HS-5 (cell line): ENCODE measurements around the gene UTP14C.
"Not testable (repeated sequence)": the region's sequence is repeated elsewhere in the genome, so short reads cannot be mapped to it uniquely, and the experiment has no call there.

ENCODE experiments used
- DNase-seq: peaks from one replicate; pipeline ENCODE4 v3.0.0-alpha.2; 2012; ENCODE audit warnings: low read depth

Gene UTP14C, protein sequence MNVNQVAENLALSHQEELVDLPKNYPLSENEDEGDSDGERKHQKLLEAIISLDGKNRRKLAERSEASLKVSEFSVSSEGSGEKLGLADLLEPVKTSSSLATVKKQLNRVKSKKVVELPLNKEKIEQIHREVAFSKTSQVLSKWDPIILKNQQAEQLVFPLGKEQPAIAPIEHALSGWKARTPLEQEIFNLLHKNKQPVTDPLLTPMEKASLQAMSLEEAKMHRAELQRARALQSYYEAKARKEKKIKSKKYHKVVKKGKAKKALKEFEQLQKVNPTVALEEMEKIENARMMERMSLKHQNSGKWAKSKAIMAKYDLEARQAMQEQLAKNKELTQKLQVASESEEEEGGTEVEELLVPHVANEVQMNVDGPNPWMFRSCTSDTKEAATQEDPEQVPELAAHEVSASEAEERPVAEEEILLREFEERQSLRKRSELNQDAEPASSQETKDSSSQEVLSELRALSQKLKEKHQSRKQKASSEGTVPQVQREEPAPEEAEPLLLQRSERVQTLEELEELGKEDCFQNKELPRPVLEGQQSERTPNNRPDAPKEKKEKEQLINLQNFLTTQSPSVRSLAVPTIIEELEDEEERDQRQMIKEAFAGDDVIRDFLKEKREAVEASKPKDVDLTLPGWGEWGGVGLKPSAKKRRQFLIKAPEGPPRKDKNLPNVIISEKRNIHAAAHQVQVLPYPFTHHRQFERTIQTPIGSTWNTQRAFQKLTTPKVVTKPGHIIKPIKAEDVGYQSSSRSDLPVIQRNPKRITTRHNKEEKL

DNA sequence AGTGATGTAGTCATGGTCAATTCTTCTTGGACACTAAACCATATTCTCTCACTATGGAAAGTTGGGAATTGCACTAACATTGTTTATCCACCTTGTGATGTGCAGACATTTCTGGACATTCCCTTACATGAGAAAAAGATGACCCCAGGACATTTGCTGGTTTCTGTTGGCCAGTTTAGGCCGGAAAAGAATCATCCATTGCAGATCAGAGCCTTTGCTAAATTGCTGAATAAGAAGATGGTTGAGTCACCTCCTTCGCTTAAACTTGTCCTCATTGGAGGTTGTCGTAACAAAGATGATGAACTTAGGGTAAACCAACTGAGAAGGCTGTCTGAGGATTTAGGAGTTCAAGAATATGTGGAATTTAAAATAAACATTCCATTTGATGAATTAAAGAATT is at the start of gene UTP14C:
Gene UTP14C (plus strand): TSS at position 211 of the 400 bp plus-strand sequence. CDS start 4,114 bp downstream, outside the sequence.
- DNase-seq = no peak

DNA sequence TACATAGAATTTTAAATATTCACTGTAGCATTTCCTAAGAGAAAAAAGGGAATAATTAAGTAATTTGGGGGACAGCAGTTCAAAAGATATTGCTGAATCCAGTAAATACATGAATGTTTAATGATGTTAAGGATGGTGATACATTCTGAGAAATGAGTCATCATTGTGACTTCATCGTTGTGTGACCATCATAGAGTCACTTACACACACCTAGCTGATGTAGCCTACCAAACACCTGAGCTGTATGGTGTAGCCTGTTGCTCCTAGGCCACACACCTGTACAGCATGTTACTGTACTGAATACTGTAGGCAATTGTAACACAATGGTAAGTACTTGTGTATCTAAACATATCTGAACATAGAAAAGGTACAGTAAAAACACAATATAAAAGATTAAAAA is 48.1 kb upstream of the UTP14C start:
- no peak for DNase-seq

- no peak for DNase-seq
Measured at GRCh38 chr13:51976890-51977289, 47.6 kb upstream of the UTP14C start.

DNA sequence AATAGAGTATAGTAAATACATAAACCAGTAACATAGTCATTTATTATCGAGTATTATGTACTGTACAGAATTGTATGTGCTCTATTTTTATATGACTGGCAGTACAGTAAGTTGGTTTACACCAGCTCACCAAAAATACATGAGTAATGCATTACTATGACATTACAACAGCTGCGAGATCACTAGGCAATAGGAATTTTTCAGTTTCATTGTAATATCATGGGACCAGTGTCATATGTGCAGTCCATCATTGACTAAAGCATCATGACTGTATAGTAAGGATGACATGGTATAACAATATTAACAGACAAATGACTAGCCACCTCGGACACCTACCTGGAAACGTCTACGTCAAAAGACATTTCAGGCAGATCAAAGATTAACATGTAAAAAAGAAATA is 46.9 kb upstream of the UTP14C start:
- no peak for DNase-seq

DNA sequence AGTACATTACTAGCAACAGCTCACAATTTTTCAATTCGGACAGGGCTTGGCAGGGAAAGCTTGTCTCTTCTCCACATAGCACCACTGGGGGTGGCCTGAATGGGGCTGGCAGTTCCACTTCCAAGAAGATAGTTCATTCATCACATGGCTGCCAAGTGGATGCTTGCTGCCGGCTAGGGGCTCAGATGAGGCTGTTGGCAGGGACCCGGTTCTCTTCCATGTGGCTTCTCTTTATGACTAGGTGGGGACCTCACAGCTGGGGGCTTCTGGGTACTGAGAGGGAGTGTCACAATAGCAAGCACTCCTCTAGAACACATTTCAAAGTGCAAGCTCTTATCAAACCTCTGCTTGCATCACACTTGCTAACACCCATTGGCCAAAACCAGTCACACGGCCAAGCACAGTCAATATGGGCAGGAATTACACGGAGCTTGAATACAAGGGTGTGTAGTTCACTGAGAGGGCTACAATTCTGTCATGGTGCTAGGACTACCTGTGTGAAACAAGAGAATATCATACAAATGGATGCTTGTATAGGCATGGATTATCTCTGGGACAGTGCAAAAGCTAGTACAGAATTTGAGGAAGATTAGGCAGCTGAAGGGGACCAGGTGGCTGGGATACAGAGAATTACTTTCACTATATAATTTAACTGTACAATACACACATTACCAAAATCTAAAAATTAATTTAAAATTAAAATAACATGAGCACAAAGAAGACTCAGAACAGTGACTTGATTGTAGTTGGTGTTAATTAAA is 45.5 kb upstream of the UTP14C start:
- DNase-seq = no peak

GRCh38 chr13:51980908-51981307 is 43.6 kb upstream of the UTP14C start:
- no peak for DNase-seq

DNA sequence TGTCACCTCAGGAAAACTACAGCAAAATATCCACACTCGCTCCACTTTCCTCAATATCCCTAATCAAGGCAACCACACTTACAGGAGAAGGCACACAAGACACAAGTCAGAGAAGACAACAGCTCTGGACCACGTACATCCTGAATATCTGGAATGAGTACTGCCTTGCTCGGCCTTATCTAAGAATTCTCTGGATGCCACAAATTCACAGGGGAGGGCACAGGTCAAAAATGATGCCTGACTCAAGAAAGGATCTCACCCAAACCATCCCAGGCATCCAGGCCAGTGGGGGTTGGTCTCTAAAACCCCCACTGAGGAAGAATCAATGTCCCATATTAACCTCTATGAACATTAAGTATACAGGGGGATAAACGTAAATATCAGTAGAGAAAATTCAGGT is 43.1 kb upstream of the UTP14C start:
- DNase-seq = no peak

DNA sequence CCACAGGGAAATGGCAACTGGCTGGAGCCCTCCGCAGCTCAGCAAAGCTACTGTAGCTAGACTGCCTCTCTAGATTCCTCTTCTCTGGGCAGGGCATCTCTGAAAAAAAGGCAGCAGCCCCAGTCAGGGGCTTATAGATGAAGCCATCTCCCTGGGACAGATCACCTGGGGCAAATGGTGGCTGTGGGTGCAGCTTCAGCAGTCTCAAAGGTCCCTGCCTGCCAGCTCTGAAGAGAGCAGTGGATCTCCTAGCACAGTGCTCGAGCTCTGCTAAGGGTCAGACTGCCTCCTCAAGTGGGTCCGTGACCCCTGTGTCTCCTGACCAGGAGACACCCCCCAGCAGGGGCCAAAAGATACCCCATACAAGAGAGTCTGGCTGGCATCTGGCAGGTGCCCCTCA is 41.2 kb upstream of the UTP14C start:
- DNase-seq = not testable (repeated sequence)

- DNase-seq = not testable (repeated sequence)
Measured at GRCh38 chr13:51984904-51985303, 39.6 kb upstream of the UTP14C start.

GRCh38 chr13:51988988-51989618 is 35.4 kb upstream of the UTP14C start:
- DNase-seq = no peak

DNA sequence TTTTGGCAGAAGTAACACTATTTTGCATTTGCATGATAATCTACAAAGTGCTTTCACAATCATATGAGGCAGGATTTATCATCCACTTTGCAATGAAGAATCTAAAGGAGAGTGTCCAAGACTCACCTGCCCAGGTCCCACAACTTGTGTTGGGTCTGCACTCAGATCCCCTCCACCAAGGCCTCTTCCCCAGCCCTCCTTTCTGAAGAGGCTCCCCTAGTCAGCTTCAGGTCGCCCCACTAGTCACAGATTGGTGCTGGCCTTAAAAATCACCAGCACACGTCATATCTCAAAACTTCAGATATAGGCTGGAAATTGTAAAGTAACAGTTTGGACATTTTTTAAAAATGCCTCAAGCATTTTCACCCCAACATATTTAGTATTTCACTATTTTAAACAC is 30.8 kb upstream of the UTP14C start:
- DNase-seq = no peak

GRCh38 chr13:51995677-51996551 is 28.6 kb upstream of the UTP14C start:
- DNase-seq = no peak

DNA sequence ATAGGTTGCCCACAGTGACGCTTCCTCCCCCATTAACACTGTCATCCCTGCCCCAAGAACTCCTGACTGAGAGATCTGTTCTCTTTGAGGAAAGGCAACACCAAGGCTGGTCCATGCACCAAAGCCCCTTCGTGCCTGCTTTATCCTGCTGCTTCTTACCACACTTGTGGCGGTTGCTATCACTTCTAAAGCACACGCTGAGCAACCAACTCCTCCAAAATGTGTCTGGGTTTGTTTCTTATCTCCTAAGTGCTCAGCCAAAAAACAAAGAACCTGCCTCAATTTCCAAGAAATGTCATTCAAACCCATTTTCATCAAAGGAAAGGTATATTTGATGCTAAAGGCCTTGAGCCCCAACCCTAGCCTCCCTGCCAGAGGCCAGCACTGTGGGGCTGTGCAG is 27.9 kb upstream of the UTP14C start:
- no peak for DNase-seq

GRCh38 chr13:51997186-51997585 is 27.3 kb upstream of the UTP14C start:
- no peak for DNase-seq

DNA sequence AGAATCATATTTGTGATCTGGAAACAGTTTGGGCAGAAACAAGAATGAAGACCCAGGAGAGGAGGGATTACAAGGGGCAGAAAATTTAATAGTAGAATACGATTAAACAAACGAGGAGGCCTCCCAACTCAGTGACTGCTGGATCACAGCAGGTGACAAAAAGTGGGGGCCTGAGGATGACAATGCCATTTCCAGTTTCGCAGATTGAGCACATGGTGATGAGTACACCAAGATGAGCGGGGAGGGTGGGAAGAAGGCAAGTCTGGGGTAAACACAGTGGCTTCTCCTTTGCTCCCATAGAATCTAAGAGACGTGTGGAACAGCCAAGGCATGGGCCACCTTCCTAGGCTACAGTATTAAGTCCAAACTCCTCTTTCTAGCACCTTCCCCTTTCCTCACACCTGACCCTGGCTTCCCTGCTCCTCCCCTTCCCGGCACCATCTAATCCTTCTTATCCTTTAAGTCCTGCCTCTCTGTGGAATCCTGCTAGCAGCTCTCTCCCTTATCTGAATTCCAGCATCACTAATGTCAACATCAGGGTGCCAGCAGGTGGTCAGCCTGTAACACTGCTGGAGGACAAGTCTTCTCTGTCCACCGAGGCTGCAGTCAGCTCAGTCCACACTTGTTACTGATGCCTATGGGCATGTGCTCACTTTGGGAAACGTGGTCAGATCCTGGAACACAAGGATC is 26.7 kb upstream of the UTP14C start:
- no peak for DNase-seq

- DNase-seq = no peak
Measured at GRCh38 chr13:51998723-51999509, 25.6 kb upstream of the UTP14C start.

GRCh38 chr13:51999510-51999911 is 25.0 kb upstream of the UTP14C start:
- no peak for DNase-seq

DNA sequence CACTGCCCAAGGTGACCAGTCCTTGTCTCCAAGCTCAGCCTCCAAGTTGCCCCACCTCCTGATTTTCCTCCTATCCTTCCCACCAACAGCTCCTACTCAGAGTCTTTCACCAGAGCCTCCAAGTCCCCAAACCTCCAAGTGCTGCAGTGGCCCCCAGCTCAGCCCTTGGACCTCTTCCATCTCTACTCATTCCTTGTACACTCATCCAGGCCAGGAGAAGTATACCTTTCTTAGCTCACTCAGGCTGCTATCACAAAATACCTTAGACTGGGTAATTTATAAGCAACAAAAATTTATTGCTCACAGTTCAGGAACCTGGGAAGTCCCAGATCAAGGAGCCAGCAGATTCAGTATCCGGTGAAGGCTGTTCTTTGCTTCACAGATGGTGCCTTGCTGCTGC is 24.6 kb upstream of the UTP14C start:
- DNase-seq = no peak

DNA sequence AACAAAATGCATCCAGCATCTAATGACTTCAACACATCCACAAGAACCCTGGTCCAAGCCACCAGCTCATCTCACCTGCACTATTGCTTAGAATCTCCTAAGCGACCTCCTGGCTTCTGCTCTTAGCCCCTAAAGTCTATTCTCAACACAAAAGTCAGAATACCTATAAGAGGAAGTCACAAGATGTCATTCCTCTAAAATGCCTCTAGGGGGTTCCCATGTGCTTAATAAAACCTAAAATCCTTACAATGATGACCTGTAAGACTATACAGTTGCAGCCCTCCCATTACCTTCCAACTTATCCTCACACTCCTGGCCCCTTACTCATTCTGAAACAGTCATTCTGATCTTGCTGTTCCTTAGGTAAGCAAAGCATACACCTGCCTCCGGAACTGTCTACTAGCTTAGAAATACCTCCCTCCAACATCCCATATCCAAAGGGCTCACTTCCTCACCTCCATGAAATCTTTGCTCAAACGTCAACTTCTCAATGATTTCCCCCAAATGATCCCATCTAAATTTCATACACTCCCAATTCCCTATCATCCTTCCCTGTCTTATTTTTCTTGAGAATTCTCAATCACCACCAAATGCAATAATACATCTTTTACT is 23.3 kb upstream of the UTP14C start:
- DNase-seq = no peak
